ENCODE data around the gene IRF9.

The IRF9 gene
- total RNA-seq: 35.9 to 70.1 (median 65.0) reads per million in 4 donors

- peak; percentile 89 to 97 (median 95) for DNase-seq
Measured at GRCh38 chr14:24160850-24161804, at the start of gene IRF9. Gene IRF9, plus strand, starts transcription at chr14:24161265. Its CDS starts 880 bp downstream, at chr14:24162145.

- DNase-seq: no peak
Measured at GRCh38 chr14:24113379-24113800, 47.7 kb upstream of the IRF9 start.

GRCh38 chr14:24113801-24114531 lies 47.1 kb upstream of the IRF9 start:
- peak; percentile 60 to 90 (median 70) for DNase-seq

- peak; percentile 98 to 100 (median 98) for DNase-seq
Measured at GRCh38 chr14:24114532-24115421, 46.3 kb upstream of the IRF9 start, which contains the start of the genes DCAF11 and NRL. Gene DCAF11, plus strand, starts transcription at chr14:24114777. Its CDS starts 818 bp downstream, at chr14:24115595. Gene NRL, minus strand, starts transcription at chr14:24114949. Its CDS starts 32,101 bp downstream, at chr14:24082848.

GRCh38 chr14:24115422-24116127 lies 45.5 kb upstream of the IRF9 start:
- no peak for DNase-seq

GRCh38 chr14:24116128-24116814 lies 44.8 kb upstream of the IRF9 start:
- no peak for DNase-seq

- DNase-seq: no peak
Measured at GRCh38 chr14:24117179-24117578, 43.9 kb upstream of the IRF9 start.

- DNase-seq: no peak
Measured at GRCh38 chr14:24119691-24120090, 41.4 kb upstream of the IRF9 start.

GRCh38 chr14:24121210-24121609 lies 39.9 kb upstream of the IRF9 start:
- no peak for DNase-seq

- DNase-seq: no peak
Measured at GRCh38 chr14:24122416-24122815, 38.6 kb upstream of the IRF9 start.

GRCh38 chr14:24122898-24123297 lies 38.2 kb upstream of the IRF9 start:
- no peak for DNase-seq

- DNase-seq: no peak
Measured at GRCh38 chr14:24123424-24124417, 37.3 kb upstream of the IRF9 start.

GRCh38 chr14:24126939-24127338 lies 34.1 kb upstream of the IRF9 start:
- DNase-seq: no peak

GRCh38 chr14:24127673-24128072 lies 33.4 kb upstream of the IRF9 start:
- DNase-seq: no peak

GRCh38 chr14:24129410-24129998 lies 31.6 kb upstream of the IRF9 start:
- no peak for DNase-seq

GRCh38 chr14:24130380-24130716 lies 30.7 kb upstream of the IRF9 start, which contains the start of gene FITM1:
Gene FITM1, plus strand, starts transcription at chr14:24130659. Its CDS starts 905 bp downstream, at chr14:24131564.
- DNase-seq: no peak

- no peak for DNase-seq
Measured at GRCh38 chr14:24130717-24131548, 30.1 kb upstream of the IRF9 start.

GRCh38 chr14:24131549-24131966 lies 29.5 kb upstream of the IRF9 start:
- DNase-seq: no peak
